K562 (cell line): ENCODE data around the gene SOST. TPM values are rescaled to one million over a fixed set of nuclear protein-coding genes. Genes with fewer than 3 reads are reported as not detected.

Experiments used
- ATAC-seq: fragments of 200-7000 bp; cut with Tn5 transposase; 3 replicates; pipeline ENCODE4 v1.9.1; 2020; ENCODE audit warnings: moderate library complexity
- BruUV-seq: library from RNA; stranded (reverse); fragments of 400-500 nt; replicated peaks from 2 replicates; lab custom pipeline; 2021; lab: Mats Ljungman, UMichigan
- CTCF ChIA-PET: fragments of 300-600 bp; formaldehyde crosslinking; extraction: SDS; loops from one replicate; lab custom pipeline; 2021; ENCODE audit warnings: low intra/inter-chr PET ratio; lab: Yijun Ruan, JAX
- POLR2A ChIA-PET: fragments of 300-600, 350-650 bp; sonication (Branson Sonifier 250); formaldehyde crosslinking; extraction: SDS; loops from one replicate; lab custom pipeline; 2021; ENCODE audit warnings: antibody characterized with exemption, inconsistent platforms; lab: Yijun Ruan, JAX
- DNase-seq, 4 experiments: peaks; one replicate each; pipeline versions ENCODE4 v3.0.0 to v3.0.0-alpha.2; 2011 to 2018; ENCODE audit warnings: low spot score in 3 of 4, mixed read lengths in 3 of 4; ENCODE audit errors: extremely low read depth in 1 of 4
- FAIRE-seq: peaks from 2 replicates; lab custom pipeline; 2011; peaks lifted over from hg19 to GRCh38; lab: Jason Lieb, UNC
- H2AFZ ChIP-seq: 2 replicates; pipeline ENCODE4 v1.6.0; 2011; ENCODE audit warnings: low read depth, low read length, control low read depth, inconsistent platforms
- H3K27ac ChIP-seq: fragments of 200-600 bp; 3 replicates; pipeline ENCODE4 v1.8.0; 2011; ENCODE audit warnings: low read depth, mild to moderate bottlenecking, control low read depth, inconsistent platforms, low read length, moderate library complexity, mixed read lengths; ENCODE audit errors: extremely low read depth
- H3K27me3 ChIP-seq, 2 experiments: fragments of 300-600 bp in 1 of 2; 2 replicates in 1 of 2; 3 replicates in 1 of 2; pipeline versions ENCODE4 v1.6.0 to v1.8.0; 2011; ENCODE audit warnings: inconsistent platforms in 2 of 2, low read length in 2 of 2, mild to moderate bottlenecking in 1 of 2, mixed read lengths in 1 of 2, moderate library complexity in 1 of 2; ENCODE audit not compliant: control insufficient read depth in 2 of 2, insufficient read depth in 2 of 2
- H3K36me3 ChIP-seq: fragments of 300-600 bp; 3 replicates; pipeline ENCODE4 v1.8.0; 2011; ENCODE audit warnings: mild to moderate bottlenecking, low read length, inconsistent platforms; ENCODE audit not compliant: control insufficient read depth, insufficient read depth
- H3K4me1 ChIP-seq, 2 experiments: fragments of 200-600 bp in 1 of 2; replicated peaks in 1 of 2; 2 replicates in 1 of 2; 3 replicates in 1 of 2; pipeline versions ENCODE4 v1.5.1 to v1.8.0; 2011; ENCODE audit warnings: inconsistent platforms in 2 of 2, low read length in 2 of 2, mild to moderate bottlenecking in 1 of 2, mixed read lengths in 1 of 2, moderate library complexity in 1 of 2; ENCODE audit not compliant: control insufficient read depth in 2 of 2, insufficient read depth in 2 of 2
- H3K4me2 ChIP-seq: 2 replicates; pipeline ENCODE4 v1.6.1; 2011; ENCODE audit warnings: low read length, control low read depth, inconsistent platforms, mixed read lengths; ENCODE audit not compliant: insufficient read depth
- H3K4me3 ChIP-seq: fragments of 200-600 bp; sonication (generic), shearing (Covaris generic); 2 replicates; pipeline ENCODE4 v1.5.1; 2016; ENCODE audit warnings: control low read depth, inconsistent platforms
- H3K79me2 ChIP-seq: fragments of 200-600 bp; 3 replicates; pipeline ENCODE4 v1.8.0; 2011; ENCODE audit warnings: low read length, inconsistent platforms; ENCODE audit not compliant: control insufficient read depth, insufficient read depth
- H3K9ac ChIP-seq, 2 experiments: 2 replicates each; pipeline versions ENCODE4 v1.6.0 to v1.6.1; 2011; ENCODE audit warnings: low read depth in 2 of 2, low read length in 2 of 2, control low read depth in 1 of 2, inconsistent platforms in 1 of 2, mild to moderate bottlenecking in 1 of 2, mixed read lengths in 1 of 2; ENCODE audit not compliant: insufficient read depth in 1 of 2
- H3K9me1 ChIP-seq: one replicate; pipeline ENCODE4 v1.6.0; 2011; ENCODE audit warnings: inconsistent platforms, mild to moderate bottlenecking, low read length, moderate library complexity; ENCODE audit not compliant: control insufficient read depth, insufficient read depth
- H3K9me3 ChIP-seq: replicated peaks from 2 replicates; pipeline ENCODE4 v1.5.1; 2011; ENCODE audit warnings: low read depth, low read length, inconsistent platforms; ENCODE audit not compliant: control insufficient read depth, insufficient read depth
- H4K20me1 ChIP-seq: replicated peaks from 2 replicates; pipeline ENCODE4 v1.6.1; 2011; ENCODE audit warnings: low read length, inconsistent platforms, mixed read lengths; ENCODE audit not compliant: control insufficient read depth, insufficient read depth
- GABPA ChIP-seq: fragments of 200-800 bp; sonication (Bioruptor generic); conservative IDR thresholded peaks from 2 replicates; pipeline ENCODE4 v1.6.1; 2016; ENCODE audit warnings: low read depth, missing genetic modification characterization, missing compliant biosample characterization
- HNRNPLL ChIP-seq: fragments of 200-400 bp; formaldehyde crosslinking; IDR thresholded peaks from 2 replicates; pipeline ENCODE4 v1.6.1; 2017; ENCODE audit warnings: low read length, low read depth, mild to moderate bottlenecking; ENCODE audit not compliant: poor library complexity, severe bottlenecking
- NFXL1 ChIP-seq: fragments of 450-650 bp; formaldehyde crosslinking; IDR thresholded peaks from 2 replicates; pipeline ENCODE4 v1.4.0; 2021; ENCODE audit warnings: mild to moderate bottlenecking
- ZNF316 ChIP-seq: fragments of 450-650 bp; IDR thresholded peaks from 2 replicates; pipeline ENCODE4 v1.6.1; 2016
- ZNF668 ChIP-seq: fragments of 250-450 bp; sonication (Bioruptor Pico); IDR thresholded peaks from 2 replicates; pipeline ENCODE4 v1.8.0; 2022; ENCODE audit warnings: mild to moderate bottlenecking, inconsistent platforms
- WGBS: fragments of 100-300 bp; shearing (Covaris generic); methylation state at CpG from one replicate; pipeline ENCODE4 v1.1.6; 2016; ENCODE audit warnings: low coverage, mixed read lengths; ENCODE audit not compliant: insufficient coverage; ENCODE audit errors: missing lambda C conversion rate; 5-methylcytosine and 5-hydroxymethylcytosine counted together
- in situ Hi-C: fragments of 300-500 bp; cut with MboI; formaldehyde crosslinking; loops from 4 replicates; pipeline ENCODE4 v1.15.0; 2018; ENCODE audit warnings: inconsistent platforms, mixed read lengths
- intact Hi-C: fragments of 100-400 bp; cut with micrococcal nuclease; formaldehyde crosslinking; loops from 2 replicates; pipeline ENCODE4 v1.14.2; 2022
- polyA plus RNA-seq, 8 experiments: library from polyadenylated mRNA; depleted of rRNA in 4 of 8; stranded (reverse) in 5 of 8; unstranded in 3 of 8; fragments of >200 nt; fragmentation: Nextera tagmentation in 2 of 8; fragmentation: Illumina TruSeq in 1 of 8; extraction: Ambion mirVana in 2 of 8; extraction: Trizol in 1 of 8; gene quantifications; 2 replicates each; pipeline versions ENCODE4 v1.2.1 to v1.2.3, GENCODE V29; 2011 to 2014; ENCODE audit warnings: inconsistent platforms in 1 of 8, missing spikeins in 1 of 8
- total RNA-seq, 7 experiments: library from RNA; depleted of rRNA in 6 of 7; stranded (reverse); fragments of >200 nt in 6 of 7; fragmentation: Illumina TruSeq in 2 of 7; extraction: Trizol in 2 of 7; gene quantifications; 2 replicates each; pipeline versions ENCODE4 v1.2.1 to v1.2.3, GENCODE V29; 2011 to 2021; ENCODE audit warnings: low replicate concordance in 1 of 7
- TF ChIP-seq, protein P1 (sequence below), 2 experiments: IDR thresholded peaks; 2 replicates each; pipeline ENCODE4 v1.6.1; 2012; ENCODE audit warnings: improper control_type of control experiment in 2 of 2, low read depth in 2 of 2, low read length in 2 of 2, borderline replicate concordance in 1 of 2
- TF ChIP-seq, protein P2 (sequence below): fragments of 250-450 bp; sonication (Bioruptor Pico); IDR thresholded peaks from 2 replicates; pipeline ENCODE4 v1.8.0; 2021; ENCODE audit warnings: mild to moderate bottlenecking, moderate library complexity

The SOST gene
- total and polyA plus RNA-seq, 9 of the 15 experiments (the other 6 are each of a cell fraction or from before 2014, with no cell fraction given), result not detected

DNA sequence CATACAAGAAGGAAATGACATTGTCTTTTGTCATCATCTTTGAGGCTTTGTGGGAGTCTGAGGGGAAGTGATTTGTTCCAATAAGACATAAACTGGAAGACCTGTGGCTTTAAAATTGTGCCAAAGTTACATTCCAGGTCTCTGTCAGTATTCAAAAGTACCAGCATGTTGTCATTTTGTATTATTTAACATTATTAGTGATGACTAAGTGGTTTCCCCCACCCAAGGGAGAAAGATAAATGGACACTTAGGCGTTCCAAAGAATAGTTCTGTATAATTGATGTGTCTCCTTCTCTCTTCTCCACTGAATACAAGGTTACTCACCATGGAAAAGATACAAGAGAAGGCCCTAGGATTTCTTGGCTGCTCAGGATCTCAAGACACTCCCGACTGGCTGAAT is 25.5 kb upstream of the SOST start:
- no TSS peak for BruUV-seq
- ChIA-PET CTCF (no interaction called here), POLR2A (no interaction called here)
- Histone ChIP-seq H3K27ac (no peak overlapping the region), H3K4me1 (peaks cover 5 to 7% of the 10 kb centered on the region in 2 experiments; a peak in 4 of 5 replicates), H3K9ac (no peak overlapping the region), H3K79me2 (no peaks in the 10 kb centered on the region), H3K27me3 (peaks cover 37 to 45% of the 10 kb centered on the region in 2 experiments), H3K4me3 (no peak overlapping the region), H4K20me1 (no peaks in the 10 kb centered on the region), H3K9me3 (no peaks in the 10 kb centered on the region), H3K9me1 (no peaks in the 10 kb centered on the region), H2AFZ (no peak overlapping the region), H3K36me3 (no peaks in the 10 kb centered on the region), H3K4me2 (no peak overlapping the region)
- DNase-seq, result no peak
- intact Hi-C loops, result no loop called here
- no peak for FAIRE-seq
- 5% methylated on average over 2 of the region's 2 CpGs for WGBS
- ATAC-seq, result no peak
- in situ Hi-C loops, result no loop called here
- no peak for TF ChIP-seq NFXL1 (CRISPR knock-in tag)
- TF ChIP-seq, protein P1, sequence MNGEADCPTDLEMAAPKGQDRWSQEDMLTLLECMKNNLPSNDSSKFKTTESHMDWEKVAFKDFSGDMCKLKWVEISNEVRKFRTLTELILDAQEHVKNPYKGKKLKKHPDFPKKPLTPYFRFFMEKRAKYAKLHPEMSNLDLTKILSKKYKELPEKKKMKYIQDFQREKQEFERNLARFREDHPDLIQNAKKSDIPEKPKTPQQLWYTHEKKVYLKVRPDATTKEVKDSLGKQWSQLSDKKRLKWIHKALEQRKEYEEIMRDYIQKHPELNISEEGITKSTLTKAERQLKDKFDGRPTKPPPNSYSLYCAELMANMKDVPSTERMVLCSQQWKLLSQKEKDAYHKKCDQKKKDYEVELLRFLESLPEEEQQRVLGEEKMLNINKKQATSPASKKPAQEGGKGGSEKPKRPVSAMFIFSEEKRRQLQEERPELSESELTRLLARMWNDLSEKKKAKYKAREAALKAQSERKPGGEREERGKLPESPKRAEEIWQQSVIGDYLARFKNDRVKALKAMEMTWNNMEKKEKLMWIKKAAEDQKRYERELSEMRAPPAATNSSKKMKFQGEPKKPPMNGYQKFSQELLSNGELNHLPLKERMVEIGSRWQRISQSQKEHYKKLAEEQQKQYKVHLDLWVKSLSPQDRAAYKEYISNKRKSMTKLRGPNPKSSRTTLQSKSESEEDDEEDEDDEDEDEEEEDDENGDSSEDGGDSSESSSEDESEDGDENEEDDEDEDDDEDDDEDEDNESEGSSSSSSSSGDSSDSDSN (IDR thresholded peaks at IDR 0.05; ENCODE audit: borderline replicate concordance in 1 of 2, low read depth in 2 of 2, low read length in 2 of 2), result no peak
- no peak for TF ChIP-seq ZNF668
- TF ChIP-seq, protein P2, sequence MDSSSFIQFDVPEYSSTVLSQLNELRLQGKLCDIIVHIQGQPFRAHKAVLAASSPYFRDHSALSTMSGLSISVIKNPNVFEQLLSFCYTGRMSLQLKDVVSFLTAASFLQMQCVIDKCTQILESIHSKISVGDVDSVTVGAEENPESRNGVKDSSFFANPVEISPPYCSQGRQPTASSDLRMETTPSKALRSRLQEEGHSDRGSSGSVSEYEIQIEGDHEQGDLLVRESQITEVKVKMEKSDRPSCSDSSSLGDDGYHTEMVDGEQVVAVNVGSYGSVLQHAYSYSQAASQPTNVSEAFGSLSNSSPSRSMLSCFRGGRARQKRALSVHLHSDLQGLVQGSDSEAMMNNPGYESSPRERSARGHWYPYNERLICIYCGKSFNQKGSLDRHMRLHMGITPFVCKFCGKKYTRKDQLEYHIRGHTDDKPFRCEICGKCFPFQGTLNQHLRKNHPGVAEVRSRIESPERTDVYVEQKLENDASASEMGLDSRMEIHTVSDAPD, result no peak
- TF ChIP-seq GABPA (tag), result no peak
- 0 out of 2 replicates have a peak, but pooled peaks have one; percentile 2 for TF ChIP-seq ZNF316
- TF ChIP-seq HNRNPLL, result no peak
